Karpas-422 (cell line): ENCODE measurements around the gene EEF1A2. TPM values are rescaled to one million over a fixed set of nuclear protein-coding genes. Genes with fewer than 3 reads are reported as not detected.

Source experiments
- DNase-seq: peaks from one replicate; pipeline ENCODE4 v3.0.0-alpha.2; 2015
- H2AFZ ChIP-seq: fragments of 200-600 bp; sonication (generic); 2 replicates; pipeline ENCODE4 v1.6.1; 2014; ENCODE audit warnings: antibody characterized with exemption, low read length, mixed read lengths
- H3K27ac ChIP-seq: fragments of 200-600 bp; sonication (generic); 2 replicates; pipeline ENCODE4 v1.5.1; 2014; ENCODE audit warnings: mild to moderate bottlenecking, low read length, moderate library complexity
- H3K27me3 ChIP-seq: fragments of 200-600 bp; sonication (generic); 2 replicates; pipeline ENCODE4 v1.6.1; 2014; ENCODE audit warnings: low read length, mixed read lengths
- H3K36me3 ChIP-seq: fragments of 200-600 bp; sonication (generic); 2 replicates; pipeline ENCODE4 v1.6.1; 2014; ENCODE audit warnings: low read length, mixed read lengths; ENCODE audit not compliant: insufficient read depth
- H3K4me1 ChIP-seq: fragments of 200-600 bp; sonication (generic); 2 replicates; pipeline ENCODE4 v1.6.1; 2014; ENCODE audit warnings: mild to moderate bottlenecking, low read length, mixed read lengths
- H3K4me2 ChIP-seq: fragments of 200-600 bp; sonication (generic); 2 replicates; pipeline ENCODE4 v1.6.1; 2014; ENCODE audit warnings: low read length, low read depth, mild to moderate bottlenecking; ENCODE audit not compliant: poor library complexity, severe bottlenecking
- H3K4me3 ChIP-seq: fragments of 200-600 bp; sonication (generic); 2 replicates; pipeline ENCODE4 v1.5.1; 2014; ENCODE audit warnings: mild to moderate bottlenecking, antibody characterized with exemption, low read length, mixed read lengths
- H3K79me2 ChIP-seq: fragments of 200-600 bp; sonication (generic); 2 replicates; pipeline ENCODE4 v1.6.1; 2014; ENCODE audit warnings: mild to moderate bottlenecking, low read length, mixed read lengths
- H3K9ac ChIP-seq: fragments of 200-600 bp; sonication (generic); 2 replicates; pipeline ENCODE4 v1.6.0; 2014; ENCODE audit warnings: low read length
- H3K9me2 ChIP-seq: fragments of 200-600 bp; sonication (generic), shearing (Covaris generic); replicated peaks from 2 replicates; pipeline ENCODE4 v1.6.0; 2014; ENCODE audit warnings: mild to moderate bottlenecking, low read length, moderate library complexity; ENCODE audit not compliant: insufficient read depth
- H3K9me3 ChIP-seq: fragments of 300-700, 200-600 bp; sonication (generic); 2 replicates; pipeline ENCODE4 v1.6.1; 2014; ENCODE audit warnings: low read length, mixed read lengths
- H4K20me1 ChIP-seq: fragments of 200-600 bp; sonication (generic); 2 replicates; pipeline ENCODE4 v1.6.1; 2014; ENCODE audit warnings: mild to moderate bottlenecking, antibody characterized with exemption, low read length, low read depth; ENCODE audit not compliant: insufficient read depth
- total RNA-seq: library from RNA; depleted of rRNA; stranded (reverse); fragments of >200 nt; shearing (Covaris generic); gene quantifications from 2 replicates; pipeline ENCODE4 v1.2.3, GENCODE V29; 2014; ENCODE audit warnings: low replicate concordance

EEF1A2 gene
- total RNA-seq, 1 experiment from 2014 or later = 0.71 TPM

- peak overlapping the region; percentile 92 for H3K4me2 ChIP-seq
- H3K9me2 ChIP-seq = no peaks in the 10 kb centered on the region
- DNase-seq = no peak
- H3K9me3 ChIP-seq = no peaks in the 10 kb centered on the region
- H3K4me1 ChIP-seq = peaks cover 13% of the 10 kb centered on the region
- H3K4me3 ChIP-seq = peak overlapping the region; percentile 71; the same call in 1 of the 2 replicates
- H4K20me1 ChIP-seq = no peaks in the 10 kb centered on the region
- peak overlapping the region; percentile 63 for H3K9ac ChIP-seq
- no peaks in the 10 kb centered on the region for H3K27me3 ChIP-seq
- no peaks in the 10 kb centered on the region for H3K79me2 ChIP-seq
- H3K36me3 ChIP-seq = no peaks in the 10 kb centered on the region; the same call in 1 of the 2 replicates
- no peak overlapping the region for H3K27ac ChIP-seq
- no peak overlapping the region for H2AFZ ChIP-seq
These were observed 22.7 kb upstream of the EEF1A2 start for GRCh38 chr20:63521602-63522001.

- peak overlapping the region; percentile 63 for H3K9ac ChIP-seq
- H3K27ac ChIP-seq = no peak overlapping the region
- DNase-seq = peak; percentile 59
- no peaks in the 10 kb centered on the region for H3K79me2 ChIP-seq
- H3K4me1 ChIP-seq = peaks cover 13% of the 10 kb centered on the region
- H3K4me2 ChIP-seq = peak overlapping the region; percentile 92
- H3K4me3 ChIP-seq = peak overlapping the region; percentile 71; the same call in 1 of the 2 replicates
- H2AFZ ChIP-seq = no peak overlapping the region
- no peaks in the 10 kb centered on the region for H3K9me3 ChIP-seq
- no peaks in the 10 kb centered on the region; the same call in 1 of the 2 replicates for H3K36me3 ChIP-seq
- no peaks in the 10 kb centered on the region for H3K9me2 ChIP-seq
- H3K27me3 ChIP-seq = no peaks in the 10 kb centered on the region
- H4K20me1 ChIP-seq = no peaks in the 10 kb centered on the region
These were observed 22.2 kb upstream of the EEF1A2 start for GRCh38 chr20:63520934-63521601.

- H3K4me3 ChIP-seq = peak within 1 kb of the TSS; percentile 71
- H3K36me3 ChIP-seq = no peaks in the 10 kb centered on the region; the same call in 1 of the 2 replicates
- peak within 1 kb of the TSS; percentile 63 for H3K9ac ChIP-seq
- peak within 1 kb of the TSS; percentile 92 for H3K4me2 ChIP-seq
- H3K9me3 ChIP-seq = no peaks in the 10 kb centered on the region
- H4K20me1 ChIP-seq = no peaks in the 10 kb centered on the region
- no peak within 1 kb of the TSS for H3K27ac ChIP-seq
- peaks cover 13% of the 10 kb centered on the region for H3K4me1 ChIP-seq
- peak within 1 kb of the TSS; percentile 86; the same call in 1 of the 2 replicates for H2AFZ ChIP-seq
- DNase-seq = peak; percentile 92
- H3K9me2 ChIP-seq = no peaks in the 10 kb centered on the region
- no peaks in the 10 kb centered on the region for H3K79me2 ChIP-seq
- no peaks in the 10 kb centered on the region for H3K27me3 ChIP-seq
These were observed 21.6 kb upstream of the EEF1A2 start, which contains the start of gene PPDPF for GRCh38 chr20:63520504-63520933. Gene PPDPF, plus strand, starts transcription at chr20:63520765. Its CDS starts 544 bp downstream, at chr20:63521309.

GRCh38 chr20:63519668-63520503, 21.0 kb upstream of the EEF1A2 start:
- peak; percentile 72 for DNase-seq
- Histone ChIP-seq H2AFZ (peak overlapping the region; percentile 86; the same call in 1 of the 2 replicates), H4K20me1 (no peaks in the 10 kb centered on the region), H3K79me2 (no peaks in the 10 kb centered on the region), H3K4me3 (peak overlapping the region; percentile 71), H3K4me2 (peak overlapping the region; percentile 92), H3K9ac (peak overlapping the region; percentile 60), H3K4me1 (peaks cover 13% of the 10 kb centered on the region), H3K9me3 (no peaks in the 10 kb centered on the region), H3K9me2 (no peaks in the 10 kb centered on the region), H3K36me3 (no peaks in the 10 kb centered on the region; the same call in 1 of the 2 replicates), H3K27me3 (no peaks in the 10 kb centered on the region), H3K27ac (no peak overlapping the region)

GRCh38 chr20:63518946-63519667, 20.2 kb upstream of the EEF1A2 start:
- H2AFZ ChIP-seq = no peak overlapping the region
- no peaks in the 10 kb centered on the region for H3K9me2 ChIP-seq
- no peaks in the 10 kb centered on the region; the same call in 1 of the 2 replicates for H3K36me3 ChIP-seq
- no peaks in the 10 kb centered on the region for H3K9me3 ChIP-seq
- H3K27ac ChIP-seq = no peak overlapping the region
- H3K79me2 ChIP-seq = no peaks in the 10 kb centered on the region
- no peak overlapping the region for H3K4me2 ChIP-seq
- no peak for DNase-seq
- no peak overlapping the region for H3K4me3 ChIP-seq
- H4K20me1 ChIP-seq = no peaks in the 10 kb centered on the region
- H3K4me1 ChIP-seq = peaks cover 13% of the 10 kb centered on the region
- H3K9ac ChIP-seq = no peak overlapping the region
- H3K27me3 ChIP-seq = no peaks in the 10 kb centered on the region

- Histone ChIP-seq H4K20me1 (no peaks in the 10 kb centered on the region), H3K4me3 (no peak overlapping the region), H3K4me1 (peaks cover 13% of the 10 kb centered on the region), H3K9me2 (no peaks in the 10 kb centered on the region), H3K27ac (no peak overlapping the region), H3K9me3 (no peaks in the 10 kb centered on the region), H3K79me2 (no peaks in the 10 kb centered on the region), H3K4me2 (no peak overlapping the region), H2AFZ (no peak overlapping the region), H3K9ac (no peak overlapping the region), H3K36me3 (no peaks in the 10 kb centered on the region; the same call in 1 of the 2 replicates), H3K27me3 (no peaks in the 10 kb centered on the region)
- no peak for DNase-seq
These were observed 19.5 kb upstream of the EEF1A2 start for GRCh38 chr20:63518351-63518861.

GRCh38 chr20:63517376-63518309, 18.8 kb upstream of the EEF1A2 start:
- no peak for DNase-seq
- no peaks in the 10 kb centered on the region for H3K9me3 ChIP-seq
- peaks cover 13% of the 10 kb centered on the region for H3K4me1 ChIP-seq
- no peak overlapping the region for H3K27ac ChIP-seq
- H3K79me2 ChIP-seq = no peaks in the 10 kb centered on the region
- no peaks in the 10 kb centered on the region for H3K36me3 ChIP-seq
- H2AFZ ChIP-seq = no peak overlapping the region
- no peak overlapping the region for H3K4me2 ChIP-seq
- H3K27me3 ChIP-seq = no peaks in the 10 kb centered on the region
- no peaks in the 10 kb centered on the region for H4K20me1 ChIP-seq
- no peak overlapping the region for H3K9ac ChIP-seq
- H3K4me3 ChIP-seq = no peak overlapping the region
- no peaks in the 10 kb centered on the region for H3K9me2 ChIP-seq
